SK-N-SH (cell line): Measurements from ENCODE around the gene RAB33B. TPM values are rescaled to one million over a fixed set of nuclear protein-coding genes. Genes with fewer than 3 reads are reported as not detected.
"Not testable (repeated sequence)": the region's sequence is repeated elsewhere in the genome, so short reads cannot be mapped to it uniquely, and the experiment has no call there.

Experiments used
- CTCF ChIA-PET: fragments of 300-600, 350-600 bp; formaldehyde crosslinking; extraction: SDS; loops from one replicate; lab custom pipeline; 2021; lab: Yijun Ruan, JAX
- POLR2A ChIA-PET: fragments of 350-600 bp; sonication (Branson Sonifier 250); formaldehyde crosslinking; extraction: SDS; loops from one replicate; lab custom pipeline; 2020; ENCODE audit warnings: antibody characterized with exemption, inconsistent platforms; lab: Yijun Ruan, JAX
- DNase-seq: peaks from one replicate; pipeline ENCODE4 v3.0.0; 2012
- H2AFZ ChIP-seq: fragments of 200-600 bp; sonication (generic); 2 replicates; pipeline ENCODE4 v1.8.1; 2016; ENCODE audit warnings: antibody characterized with exemption, mild to moderate bottlenecking, low read depth
- H3F3A ChIP-seq: fragments of 200-600 bp; sonication (generic); replicated peaks from 2 replicates; pipeline ENCODE3; 2016; ENCODE audit warnings: antibody characterized with exemption, mild to moderate bottlenecking; ENCODE audit not compliant: insufficient read depth
- H3K27ac ChIP-seq, 2 experiments: fragments of 200-500 bp in 1 of 2; fragments of 200-600 bp in 1 of 2; sonication (Bioruptor generic) in 1 of 2; sonication (generic), shearing (Covaris generic) in 1 of 2; 2 replicates each; pipeline versions ENCODE4 v1.5.1 to v1.6.1; 2014 to 2016; ENCODE audit warnings: low read depth in 2 of 2, inconsistent platforms in 1 of 2, low read length in 1 of 2, mild to moderate bottlenecking in 1 of 2, mixed read lengths in 1 of 2
- H3K27me3 ChIP-seq: fragments of 200-600 bp; sonication (generic), shearing (Covaris generic); 2 replicates; pipeline ENCODE4 v1.6.1; 2016; ENCODE audit warnings: mixed run types; ENCODE audit not compliant: insufficient read depth
- H3K36me3 ChIP-seq, 2 experiments: fragments of 200-500 bp in 1 of 2; fragments of 200-600 bp in 1 of 2; sonication (Bioruptor generic) in 1 of 2; sonication (generic) in 1 of 2; replicated peaks in 1 of 2; 2 replicates each; pipeline versions ENCODE3 to v1.5.1; 2014 to 2016; ENCODE audit warnings: low read length in 1 of 2, mild to moderate bottlenecking in 1 of 2; ENCODE audit not compliant: insufficient read depth in 2 of 2, control insufficient read depth in 1 of 2
- H3K4me1 ChIP-seq, 2 experiments: fragments of 200-500 bp in 1 of 2; fragments of 200-600 bp in 1 of 2; sonication (Bioruptor generic) in 1 of 2; sonication (generic), shearing (Covaris generic) in 1 of 2; 2 replicates each; pipeline versions ENCODE4 v1.5.1 to v1.6.1; 2014 to 2016; ENCODE audit warnings: low read depth in 1 of 2, low read length in 1 of 2, mixed run types in 1 of 2; ENCODE audit not compliant: insufficient read depth in 2 of 2, control insufficient read depth in 1 of 2
- H3K4me2 ChIP-seq: fragments of 200-600 bp; sonication (generic), shearing (Covaris generic); 2 replicates; pipeline ENCODE4 v1.6.1; 2017; ENCODE audit warnings: mixed run types
- H3K4me3 ChIP-seq, 2 experiments: fragments of 200-500 bp in 1 of 2; fragments of 200-600 bp in 1 of 2; sonication (Bioruptor generic) in 1 of 2; sonication (generic), shearing (Covaris generic) in 1 of 2; 2 replicates each; pipeline versions ENCODE4 v1.5.1 to v1.8.1; 2014 to 2016; ENCODE audit warnings: low read depth in 2 of 2, inconsistent platforms in 1 of 2, low read length in 1 of 2, mild to moderate bottlenecking in 1 of 2, mixed read lengths in 1 of 2, moderate library complexity in 1 of 2
- H3K79me2 ChIP-seq: fragments of 200-600 bp; sonication (generic); 2 replicates; pipeline ENCODE4 v1.8.1; 2017; ENCODE audit warnings: mild to moderate bottlenecking; ENCODE audit not compliant: insufficient read depth
- H3K9ac ChIP-seq: fragments of 200-600 bp; sonication (generic); 2 replicates; pipeline ENCODE4 v1.6.1; 2017; ENCODE audit warnings: mixed run types
- H3K9me2 ChIP-seq: fragments of 200-600 bp; sonication (generic); 2 replicates; pipeline ENCODE4 v1.6.1; 2017; ENCODE audit warnings: mixed run types
- H3K9me3 ChIP-seq: fragments of 200-600 bp; sonication (generic); 2 replicates; pipeline ENCODE4 v1.6.1; 2017; ENCODE audit warnings: mixed run types, mild to moderate bottlenecking, moderate library complexity
- H4K20me1 ChIP-seq: fragments of 200-600 bp; sonication (generic); 2 replicates; pipeline ENCODE4 v1.6.1; 2017; ENCODE audit warnings: mild to moderate bottlenecking, mixed run types; ENCODE audit not compliant: insufficient read depth
- CTCF ChIP-seq: fragments of 200-600 bp; sonication (generic); IDR thresholded peaks from 2 replicates; pipeline ENCODE4 v1.6.1; 2017; ENCODE audit warnings: antibody characterized with exemption, mild to moderate bottlenecking, moderate library complexity
- ELF1 ChIP-seq: IDR thresholded peaks from 2 replicates; pipeline ENCODE4 v1.4.0; 2012
- EP300 ChIP-seq, 2 experiments: IDR thresholded peaks; 2 replicates each; pipeline versions ENCODE4 v1.4.0 to v1.6.1; 2012; ENCODE audit warnings: borderline replicate concordance in 1 of 2, low read depth in 1 of 2, low read length in 1 of 2
- GABPA ChIP-seq: IDR thresholded peaks from 2 replicates; pipeline ENCODE4 v1.4.0; 2012; ENCODE audit warnings: low read depth, mild to moderate bottlenecking
- MAX ChIP-seq: IDR thresholded peaks from 2 replicates; pipeline ENCODE4 v1.4.0; 2012; ENCODE audit warnings: low read depth
- NRF1 ChIP-seq: IDR thresholded peaks from 2 replicates; pipeline ENCODE4 v1.6.1; 2012; ENCODE audit warnings: low read depth, mild to moderate bottlenecking, low read length
- RAD21 ChIP-seq: IDR thresholded peaks from 2 replicates; pipeline ENCODE4 v1.6.1; 2012; ENCODE audit warnings: mild to moderate bottlenecking, low read length
- SMC3 ChIP-seq: IDR thresholded peaks from 2 replicates; pipeline ENCODE4 v1.6.1; 2012; ENCODE audit warnings: low read depth, low read length, improper control_type of control experiment
- TCF12 ChIP-seq: IDR thresholded peaks from 2 replicates; pipeline ENCODE4 v1.4.0; 2012
- TEAD4 ChIP-seq: IDR thresholded peaks from 2 replicates; pipeline ENCODE4 v1.4.0; 2012; ENCODE audit warnings: mild to moderate bottlenecking, borderline replicate concordance; ENCODE audit not compliant: insufficient read depth
- ZBTB33 ChIP-seq: IDR thresholded peaks from 2 replicates; pipeline ENCODE4 v1.4.0; 2012; ENCODE audit warnings: low read depth, borderline replicate concordance
- WGBS: methylation state at CpG from one replicate; pipeline ENCODE4 v1.1.6; 2017; ENCODE audit warnings: low lambda C conversion rate; 5-methylcytosine and 5-hydroxymethylcytosine counted together
- polyA plus RNA-seq, 3 experiments: library from polyadenylated mRNA; depleted of rRNA; stranded (reverse); fragments of >200 nt; gene quantifications; 2 replicates each; pipeline ENCODE4 v1.2.3, GENCODE V29; 2012

RAB33B gene
- polyA plus RNA-seq, 1 of the 3 experiments (the other 2 are of a cell fraction) = 2.3 TPM

- no peak for TF ChIP-seq ZBTB33
- no peak for TF ChIP-seq TEAD4
Measured at GRCh38 chr4:139410312-139410711, 43.6 kb upstream of the RAB33B start (continued).

GRCh38 chr4:139414671-139415210 is 39.2 kb upstream of the RAB33B start:
- CTCF ChIA-PET = interaction anchor here (1.1 kb wide), 1 partner anchor 237 kb away, joined by 3 read pairs; no protein-coding TSS in a partner anchor
- not testable (repeated sequence) for H3K4me2 ChIP-seq, H4K20me1 ChIP-seq

GRCh38 chr4:139416073-139416673 is 37.7 kb upstream of the RAB33B start:
- POLR2A ChIA-PET = no interaction called here
- no peak overlapping the region for H3K9ac ChIP-seq
- H3K4me2 ChIP-seq = no peak overlapping the region
- TF ChIP-seq RAD21 (peak; percentile 59), SMC3 (peak; percentile 42; the same call in 1 of the 2 replicates), ZBTB33 (no peak), EP300 (IDR thresholded peaks at IDR 0.05; ENCODE audit: borderline replicate concordance in 1 of 2, low read depth in 1 of 2, low read length in 1 of 2) (no peak), TCF12 (no peak), ELF1 (no peak), GABPA (no peak), CTCF (peak; percentile 77), MAX (no peak), NRF1 (no peak)
- H3K4me3 ChIP-seq = no peak overlapping the region
- peak; percentile 38 for DNase-seq
- WGBS = 72% methylated on average over 2 of the region's 2 CpGs
- H3K9me3 ChIP-seq = no peaks in the 10 kb centered on the region
- H3K27ac ChIP-seq = no peak overlapping the region
- no peaks in the 10 kb centered on the region for H4K20me1 ChIP-seq
- H3K36me3 ChIP-seq = peaks cover 0 to 5% of the 10 kb centered on the region in 2 experiments
- no peaks in the 10 kb centered on the region for H3K27me3 ChIP-seq
- H2AFZ ChIP-seq = no peak overlapping the region
- H3K9me2 ChIP-seq = no peaks in the 10 kb centered on the region
- CTCF ChIA-PET = interaction anchor here (0.6 to 1.4 kb wide), 10 partner anchors 10 to 237 kb away, joined by 3 to 6 read pairs (median 4); no protein-coding TSS in a partner anchor
- no peaks in the 10 kb centered on the region for H3K79me2 ChIP-seq
- peaks cover 0 to 12% of the 10 kb centered on the region in 2 experiments; a peak in 1 of 4 replicates for H3K4me1 ChIP-seq
- no peaks in the 10 kb centered on the region for H3F3A ChIP-seq

More at GRCh38 chr4:139414671-139415210, 39.2 kb upstream of the RAB33B start:
- H3K79me2 ChIP-seq, H3K9me2 ChIP-seq, DNase-seq, H3K9ac ChIP-seq, H2AFZ ChIP-seq, H3K36me3 ChIP-seq, H3K4me3 ChIP-seq, H3F3A ChIP-seq, H3K27me3 ChIP-seq, H3K27ac ChIP-seq, H3K9me3 ChIP-seq, POLR2A ChIA-PET: not testable (repeated sequence)
- WGBS = 96% methylated on average over 8 of the region's 8 CpGs
- peaks cover 0 to 12% of the 10 kb centered on the region in 2 experiments; a peak in 1 of 4 replicates for H3K4me1 ChIP-seq
